Liver (tissue), 3 donors: ENCODE measurements around the gene RFFL.

Experiments used
- HNF4G ChIP-seq: IDR thresholded peaks from 2 replicates; pipeline ENCODE4 v1.6.1; 2016; ENCODE audit warnings: antibody characterized with exemption
- JUND ChIP-seq, 2 donors: IDR thresholded peaks; 2 replicates each; pipeline ENCODE4 v1.6.1; 2016; ENCODE audit warnings: antibody characterized with exemption in 2 of 2
- RAD21 ChIP-seq, 2 donors: IDR thresholded peaks; 2 replicates each; pipeline ENCODE4 v1.6.1; 2016; ENCODE audit warnings: antibody characterized with exemption in 2 of 2, mild to moderate bottlenecking in 2 of 2
- TAF1 ChIP-seq: conservative IDR thresholded peaks from 2 replicates; pipeline ENCODE4 v1.6.1; 2016; ENCODE audit warnings: antibody characterized with exemption, mild to moderate bottlenecking
- TF ChIP-seq, protein P1 (sequence below): IDR thresholded peaks from 2 replicates; pipeline ENCODE4 v1.6.1; 2016; ENCODE audit warnings: antibody characterized with exemption
- TF ChIP-seq, protein P2 (sequence below): fragments of 150-350 bp; IDR thresholded peaks from 2 replicates; pipeline ENCODE4 v1.5.1; 2017; ENCODE audit warnings: improper control_type of control experiment, low read depth, low read length; ENCODE audit not compliant: missing input control
- TF ChIP-seq, protein P3 (sequence below): IDR thresholded peaks from 2 replicates; pipeline ENCODE4 v1.6.1; 2016; ENCODE audit warnings: antibody characterized with exemption
- donor health status: healthy.
- donor health status: healthy.

DNA sequence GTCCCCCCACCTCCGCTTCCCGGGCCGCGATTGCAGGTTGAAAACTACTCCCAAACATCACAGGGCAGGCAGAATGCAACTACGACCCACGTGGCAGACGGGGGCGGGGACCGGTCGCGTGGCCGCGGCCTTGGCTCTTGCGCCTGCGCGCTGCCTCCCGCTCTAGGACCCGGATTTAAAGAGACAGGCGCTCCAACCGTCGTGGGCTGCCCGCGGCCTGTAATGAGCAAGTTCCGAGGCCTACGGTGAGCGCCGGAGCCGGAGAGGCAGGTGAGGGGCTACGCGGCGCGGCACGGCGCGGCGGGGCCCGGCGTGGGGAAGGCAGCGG is 83.2 kb downstream of the RFFL start, which contains the start of gene LIG3:
- TF ChIP-seq, protein P1, sequence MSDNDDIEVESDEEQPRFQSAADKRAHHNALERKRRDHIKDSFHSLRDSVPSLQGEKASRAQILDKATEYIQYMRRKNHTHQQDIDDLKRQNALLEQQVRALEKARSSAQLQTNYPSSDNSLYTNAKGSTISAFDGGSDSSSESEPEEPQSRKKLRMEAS: peak; percentile 94
- TF ChIP-seq JUND (IDR thresholded peaks at IDR 0.05) (no peak), HNF4G (no peak), RAD21 (IDR thresholded peaks at IDR 0.05) (peak in 1 of 2 donors; percentile 23), TAF1 (peak; percentile 81)
- TF ChIP-seq, protein P2, sequence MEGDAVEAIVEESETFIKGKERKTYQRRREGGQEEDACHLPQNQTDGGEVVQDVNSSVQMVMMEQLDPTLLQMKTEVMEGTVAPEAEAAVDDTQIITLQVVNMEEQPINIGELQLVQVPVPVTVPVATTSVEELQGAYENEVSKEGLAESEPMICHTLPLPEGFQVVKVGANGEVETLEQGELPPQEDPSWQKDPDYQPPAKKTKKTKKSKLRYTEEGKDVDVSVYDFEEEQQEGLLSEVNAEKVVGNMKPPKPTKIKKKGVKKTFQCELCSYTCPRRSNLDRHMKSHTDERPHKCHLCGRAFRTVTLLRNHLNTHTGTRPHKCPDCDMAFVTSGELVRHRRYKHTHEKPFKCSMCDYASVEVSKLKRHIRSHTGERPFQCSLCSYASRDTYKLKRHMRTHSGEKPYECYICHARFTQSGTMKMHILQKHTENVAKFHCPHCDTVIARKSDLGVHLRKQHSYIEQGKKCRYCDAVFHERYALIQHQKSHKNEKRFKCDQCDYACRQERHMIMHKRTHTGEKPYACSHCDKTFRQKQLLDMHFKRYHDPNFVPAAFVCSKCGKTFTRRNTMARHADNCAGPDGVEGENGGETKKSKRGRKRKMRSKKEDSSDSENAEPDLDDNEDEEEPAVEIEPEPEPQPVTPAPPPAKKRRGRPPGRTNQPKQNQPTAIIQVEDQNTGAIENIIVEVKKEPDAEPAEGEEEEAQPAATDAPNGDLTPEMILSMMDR: no peak
- TF ChIP-seq, protein P3, sequence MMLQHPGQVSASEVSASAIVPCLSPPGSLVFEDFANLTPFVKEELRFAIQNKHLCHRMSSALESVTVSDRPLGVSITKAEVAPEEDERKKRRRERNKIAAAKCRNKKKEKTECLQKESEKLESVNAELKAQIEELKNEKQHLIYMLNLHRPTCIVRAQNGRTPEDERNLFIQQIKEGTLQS: no peak
